ENCODE measurements around the gene GOLT1A. TPM values are rescaled to one million over a fixed set of nuclear protein-coding genes. Genes with fewer than 3 reads are reported as not detected.

GOLT1A gene
- total RNA-seq, 1 donor from 2014 or later, result not detected

- peaks cover 19% of the 10 kb centered on the region for H3K27me3 Mint-ChIP-seq (ENCODE audit: low read depth)
- no peak overlapping the region for H3K4me3 Mint-ChIP-seq (ENCODE audit: unreplicated experiment)
- peaks cover 6% of the 10 kb centered on the region for H3K4me1 Mint-ChIP-seq (ENCODE audit: low read depth)
These were observed 2.4 kb upstream of the GOLT1A start for GRCh38 chr1:204216236-204216635.

GRCh38 chr1:204212715-204213114 lies 1.1 kb downstream of the GOLT1A start:
- H3K4me3 Mint-ChIP-seq (ENCODE audit: unreplicated experiment), result no peak overlapping the region
- H3K9me3 Mint-ChIP-seq (ENCODE audit: low read depth), result no peaks in the 10 kb centered on the region
- H3K27ac Mint-ChIP-seq (ENCODE audit: unreplicated experiment), result no peak overlapping the region
- H3K4me1 Mint-ChIP-seq (ENCODE audit: low read depth), result peaks cover 6% of the 10 kb centered on the region
- H3K27me3 Mint-ChIP-seq (ENCODE audit: low read depth), result peaks cover 32% of the 10 kb centered on the region
- no peak for DNase-seq (ENCODE audit: low spot score)
- TF ChIP-seq CTCF (IDR thresholded peaks at IDR 0.05), result no peak
- no peaks in the 10 kb centered on the region for H3K36me3 Mint-ChIP-seq (ENCODE audit: low read depth)

More at GRCh38 chr1:204216236-204216635, 2.4 kb upstream of the GOLT1A start:
- no peak for TF ChIP-seq CTCF (IDR thresholded peaks at IDR 0.05)
- Mint-ChIP-seq H3K9me3 (ENCODE audit: low read depth) (no peaks in the 10 kb centered on the region), H3K27ac (ENCODE audit: unreplicated experiment) (no peak overlapping the region), H3K36me3 (ENCODE audit: low read depth) (no peaks in the 10 kb centered on the region)
- no peak for DNase-seq (ENCODE audit: low spot score)

GRCh38 chr1:204211046-204211445 lies 2.7 kb downstream of the GOLT1A start:
- Mint-ChIP-seq H3K4me3 (ENCODE audit: unreplicated experiment) (no peak overlapping the region), H3K27me3 (ENCODE audit: low read depth) (peaks cover 43% of the 10 kb centered on the region), H3K27ac (ENCODE audit: unreplicated experiment) (no peak overlapping the region), H3K36me3 (ENCODE audit: low read depth) (no peaks in the 10 kb centered on the region), H3K9me3 (ENCODE audit: low read depth) (no peaks in the 10 kb centered on the region), H3K4me1 (ENCODE audit: low read depth) (peaks cover 6% of the 10 kb centered on the region)
- no peak for DNase-seq (ENCODE audit: low spot score)
- TF ChIP-seq CTCF (IDR thresholded peaks at IDR 0.05), result no peak

GRCh38 chr1:204207136-204207616 lies 6.6 kb downstream of the GOLT1A start:
- Mint-ChIP-seq H3K4me1 (ENCODE audit: low read depth) (no peaks in the 10 kb centered on the region), H3K9me3 (ENCODE audit: low read depth) (no peaks in the 10 kb centered on the region), H3K27me3 (ENCODE audit: low read depth) (peaks cover 59% of the 10 kb centered on the region), H3K27ac (ENCODE audit: unreplicated experiment) (no peak overlapping the region), H3K36me3 (ENCODE audit: low read depth) (no peaks in the 10 kb centered on the region), H3K4me3 (ENCODE audit: unreplicated experiment) (no peak overlapping the region)
- no peak for DNase-seq (ENCODE audit: low spot score)
- peak; percentile 93 for TF ChIP-seq CTCF (IDR thresholded peaks at IDR 0.05)

GRCh38 chr1:204206121-204206520 lies 7.7 kb downstream of the GOLT1A start:
- Mint-ChIP-seq H3K4me3 (ENCODE audit: unreplicated experiment) (no peak overlapping the region), H3K4me1 (ENCODE audit: low read depth) (no peaks in the 10 kb centered on the region), H3K27ac (ENCODE audit: unreplicated experiment) (no peak overlapping the region), H3K36me3 (ENCODE audit: low read depth) (no peaks in the 10 kb centered on the region), H3K9me3 (ENCODE audit: low read depth) (no peaks in the 10 kb centered on the region), H3K27me3 (ENCODE audit: low read depth) (peaks cover 61% of the 10 kb centered on the region)
- TF ChIP-seq CTCF (IDR thresholded peaks at IDR 0.05), result no peak
- DNase-seq (ENCODE audit: low spot score), result no peak

All from chondrocyte (in vitro differentiated cells).